Measurements from ENCODE around the gene DCPS.
"Not testable (repeated sequence)": the region's sequence is repeated elsewhere in the genome, so short reads cannot be mapped to it uniquely, and the experiment has no call there.

Gene DCPS

DNA sequence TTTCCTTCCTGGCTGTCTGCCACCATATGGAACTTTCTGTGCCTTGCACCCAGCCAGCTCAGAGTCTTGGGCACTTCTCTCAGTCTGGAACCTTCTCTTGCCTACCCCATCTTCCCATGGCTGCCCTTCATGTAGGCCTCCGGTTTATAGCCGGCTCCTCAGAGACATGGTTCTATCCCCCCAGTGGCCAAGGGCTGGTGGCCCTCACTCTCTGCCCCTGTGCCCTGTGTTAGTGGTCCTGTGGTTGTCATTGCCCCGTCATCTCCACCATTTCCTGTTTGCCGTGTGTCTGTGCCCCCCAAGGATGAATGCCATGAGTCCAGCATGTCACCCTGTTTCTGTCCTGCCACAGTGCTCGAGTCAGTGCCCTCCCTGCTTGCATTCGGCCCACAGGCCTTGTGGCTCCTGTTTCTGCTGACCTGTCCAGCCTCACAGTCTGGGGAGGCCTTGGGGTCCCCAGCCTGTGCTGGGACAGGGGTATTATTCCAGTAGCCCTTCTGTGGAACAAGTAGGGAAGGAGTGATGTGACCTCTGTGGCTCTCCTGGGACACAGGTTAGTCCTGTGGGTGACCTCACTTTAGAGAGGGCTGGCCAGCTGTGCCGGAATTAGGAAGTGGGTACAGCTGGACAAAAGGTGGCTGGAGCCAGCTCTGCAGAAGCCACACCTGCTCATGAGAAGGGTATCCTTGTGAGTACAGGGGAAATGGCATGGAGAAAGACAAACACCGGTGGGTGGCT, 82.3 kb downstream of the DCPS start:
- no peak for DNase-seq

- DNase-seq, result peak in 1 of 2 donors; percentile 29
Measured at GRCh38 chr11:126386729-126387071, 82.8 kb downstream of the DCPS start.

DNA sequence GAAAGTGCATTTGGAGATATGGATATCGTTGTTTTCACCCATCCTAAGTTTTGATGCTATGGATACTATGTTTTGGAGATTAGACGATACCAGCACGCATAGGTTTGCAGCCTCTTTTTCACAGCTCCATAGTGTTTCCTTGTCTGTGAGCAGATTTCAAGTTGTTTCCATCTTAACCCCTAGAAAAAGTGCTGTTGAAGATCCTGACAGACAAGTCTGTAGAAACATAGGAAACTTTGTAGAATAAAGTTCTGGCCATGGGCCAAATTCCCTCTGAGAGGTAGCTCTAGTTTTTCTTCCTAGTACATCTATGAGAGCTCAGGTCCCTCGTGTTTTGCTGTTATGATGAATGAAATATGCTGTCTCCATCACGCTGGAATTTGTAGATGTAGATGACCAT, 84.0 kb downstream of the DCPS start:
- DNase-seq, result no peak

- DNase-seq, result no peak
Measured at GRCh38 chr11:126390272-126390867, 86.5 kb downstream of the DCPS start.

- no peak for DNase-seq
Measured at GRCh38 chr11:126391286-126391954, 87.6 kb downstream of the DCPS start.

GRCh38 chr11:126391970-126392632, 88.2 kb downstream of the DCPS start:
- peak in 1 of 2 donors; percentile 35 for DNase-seq

DNA sequence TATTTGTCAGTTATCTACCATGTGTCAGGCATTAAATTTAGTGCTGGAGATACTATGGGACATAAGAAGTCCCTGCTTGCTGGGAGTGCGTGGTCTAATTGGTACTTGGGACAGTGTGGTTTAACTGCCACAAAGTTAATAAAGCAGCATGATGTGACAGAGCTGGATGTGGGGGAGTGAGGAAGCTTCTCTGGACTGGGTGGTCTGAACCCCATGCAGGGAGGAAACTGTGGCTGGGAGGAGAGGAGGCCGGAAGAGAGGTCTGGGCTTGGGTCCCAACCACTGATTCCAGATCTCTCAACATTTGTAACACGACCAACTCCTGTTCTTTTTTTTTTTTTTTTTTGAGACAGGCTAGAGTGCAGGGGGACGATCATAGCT, 88.8 kb downstream of the DCPS start:
- no peak for DNase-seq

DNA sequence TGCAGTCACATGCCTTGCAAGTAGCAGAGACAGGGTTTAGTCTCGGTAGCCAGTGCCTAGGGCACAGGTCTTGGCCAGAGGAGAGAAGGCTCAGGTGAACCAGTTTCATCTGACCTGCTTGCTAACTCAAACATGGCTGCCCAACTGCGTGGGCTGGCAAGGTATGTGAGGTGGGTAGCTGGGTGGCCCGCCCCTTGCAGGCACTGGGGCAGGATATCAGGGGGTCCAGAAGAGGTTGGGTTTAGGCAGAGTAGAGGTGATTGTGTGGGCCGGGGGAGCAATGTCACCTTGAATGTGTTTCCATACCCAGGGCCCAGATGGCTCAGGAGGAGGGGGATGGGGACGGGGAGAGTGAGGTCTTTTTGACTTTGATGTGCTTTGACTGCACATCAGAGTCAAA, 89.3 kb downstream of the DCPS start:
- DNase-seq, result no peak

DNA sequence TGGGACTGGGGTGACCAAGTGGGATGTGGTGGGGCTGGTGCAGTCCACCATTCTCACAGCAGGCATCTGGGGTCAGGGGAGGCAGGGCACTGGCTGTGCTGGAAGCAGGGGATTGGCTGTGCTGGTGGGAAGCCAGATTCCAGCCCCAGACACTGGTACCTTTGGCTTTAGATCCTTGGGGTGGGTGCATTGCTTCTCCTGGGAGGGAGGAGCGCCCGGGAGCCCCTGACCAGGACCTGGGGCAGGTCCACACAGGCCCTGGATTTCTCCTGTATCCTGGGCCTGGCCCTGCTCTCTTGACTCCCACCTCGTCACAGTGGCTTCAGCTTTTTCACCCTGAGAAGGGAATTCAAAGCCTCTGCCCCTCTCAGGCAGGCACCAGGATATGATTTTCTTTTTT, 90.2 kb downstream of the DCPS start:
- DNase-seq, result no peak

DNA sequence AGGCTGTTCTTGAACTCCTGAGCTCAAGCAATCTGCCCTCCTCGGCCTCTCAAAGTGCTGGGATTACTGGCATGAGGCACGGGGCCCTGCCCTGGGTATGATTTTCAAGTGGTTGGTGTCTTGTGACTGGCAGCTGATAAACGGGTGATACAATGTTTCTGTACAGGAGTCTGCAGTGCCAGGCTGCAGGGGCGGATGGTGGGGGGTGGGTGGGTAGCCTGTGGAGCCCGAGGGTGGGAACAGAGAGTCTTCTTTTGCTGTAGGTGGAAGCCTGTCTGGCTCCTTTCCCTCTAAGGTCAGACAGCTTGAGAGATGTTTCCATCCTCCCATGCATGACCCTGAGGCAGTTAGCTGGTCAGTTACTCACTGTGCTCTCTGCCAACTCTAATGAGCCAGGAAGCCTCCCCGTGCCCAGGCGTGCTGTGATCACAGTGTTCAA, 90.8 kb downstream of the DCPS start:
- not testable (repeated sequence) for DNase-seq
